Fibroblast of pulmonary artery (primary cell): ENCODE data around the gene B3GAT1.

Source experiments
- DNase-seq: peaks from one replicate; pipeline ENCODE4 v3.0.0-alpha.2; 2010; ENCODE audit warnings: low read depth
- H3K4me3 ChIP-seq: replicated peaks from 2 replicates; pipeline ENCODE4 v1.5.1; 2011; ENCODE audit warnings: low read depth, mild to moderate bottlenecking, control low read depth, low read length, moderate library complexity
- CTCF ChIP-seq: IDR thresholded peaks from 2 replicates; pipeline ENCODE4 v1.5.1; 2011; ENCODE audit warnings: mild to moderate bottlenecking, control low read depth, low read length, inconsistent platforms; ENCODE audit errors: missing control alignments

Gene B3GAT1

GRCh38 chr11:134343646-134344045 is 68.4 kb downstream of the B3GAT1 start:
- H3K4me3 ChIP-seq: no peak overlapping the region
- DNase-seq: no peak
- no peak for TF ChIP-seq CTCF

- TF ChIP-seq CTCF: no peak
These were observed 69.3 kb downstream of the B3GAT1 start for GRCh38 chr11:134342572-134343340.

GRCh38 chr11:134341805-134342571 is 70.1 kb downstream of the B3GAT1 start:
- no peak for TF ChIP-seq CTCF
- no peak for DNase-seq
- H3K4me3 ChIP-seq: no peak overlapping the region

More at GRCh38 chr11:134342572-134343340, 69.3 kb downstream of the B3GAT1 start:
- no peak for DNase-seq
- no peak overlapping the region for H3K4me3 ChIP-seq

- no peak for TF ChIP-seq CTCF
- DNase-seq: no peak
- H3K4me3 ChIP-seq: no peak overlapping the region
These were observed 71.6 kb downstream of the B3GAT1 start for GRCh38 chr11:134340354-134340964.

- no peak overlapping the region for H3K4me3 ChIP-seq
- DNase-seq: no peak
- no peak for TF ChIP-seq CTCF
These were observed 72.3 kb downstream of the B3GAT1 start for GRCh38 chr11:134339756-134340155.

GRCh38 chr11:134338654-134339053 is 73.4 kb downstream of the B3GAT1 start:
- TF ChIP-seq CTCF: no peak
- H3K4me3 ChIP-seq: no peak overlapping the region
- no peak for DNase-seq
